Sigmoid colon (tissue), 7 donors: ENCODE results near the gene MAU2. TPM values are rescaled to one million over a fixed set of nuclear protein-coding genes. Genes with fewer than 3 reads are reported as not detected.
A peak's percentile ranks its signal among the peaks of the same experiment; 100 is the strongest.

Experiments
- DNase-seq: peaks from one replicate; pipeline ENCODE4 v3.0.0-alpha.2; 2019
- H3K27ac ChIP-seq, 4 donors: fragments of 200-600 bp; sonication (generic); one replicate each; pipeline ENCODE4 v1.5.1; 2016 to 2019; ENCODE audit warnings: mild to moderate bottlenecking in 1 of 4
- H3K27me3 ChIP-seq, 3 donors: fragments of 200-600 bp; sonication (generic); one replicate each; pipeline ENCODE4 v1.5.1; 2019; ENCODE audit warnings: mild to moderate bottlenecking in 1 of 3
- H3K36me3 ChIP-seq, 4 donors: fragments of 200-600 bp; sonication (generic); one replicate each; pipeline ENCODE4 v1.5.1; 2016 to 2019
- H3K4me1 ChIP-seq, 4 donors: fragments of 200-600 bp; sonication (generic); one replicate each; pipeline ENCODE4 v1.5.1; 2017 to 2019
- H3K4me3 ChIP-seq, 4 donors: fragments of 200-600 bp; sonication (generic); one replicate each; pipeline ENCODE4 v1.5.1; 2017 to 2019; ENCODE audit warnings: mild to moderate bottlenecking in 2 of 4, moderate library complexity in 1 of 4
- H3K9me3 ChIP-seq, 4 donors: fragments of 200-600 bp in 3 of 4; sonication (generic) in 3 of 4; one replicate each; pipeline versions ENCODE4 v1.5.1 to v1.6.1; 2013 to 2019
- CTCF ChIP-seq, 4 experiments: fragments of 450-650 bp in 3 of 4; fragments of 200-600 bp in 1 of 4; IDR thresholded peaks; one replicate each; pipeline ENCODE4 v1.5.1; 2016 to 2019; ENCODE audit warnings: antibody characterized with exemption in 4 of 4, mild to moderate bottlenecking in 3 of 4, moderate library complexity in 2 of 4
- EP300 ChIP-seq, 4 donors: sonication (generic); formaldehyde crosslinking; IDR thresholded peaks; one replicate each; pipeline ENCODE4 v1.6.1; 2017; ENCODE audit warnings: antibody characterized with exemption in 4 of 4
- POLR2A ChIP-seq, 2 donors: fragments of 450-650 bp; IDR thresholded peaks; one replicate each; pipeline ENCODE4 v1.6.1; 2016; ENCODE audit warnings: antibody characterized with exemption in 2 of 2, mild to moderate bottlenecking in 2 of 2, moderate library complexity in 2 of 2
- POLR2AphosphoS5 ChIP-seq, 4 donors: sonication (generic); formaldehyde crosslinking; IDR thresholded peaks; one replicate each; pipeline ENCODE4 v1.6.1; 2017; ENCODE audit warnings: antibody characterized with exemption in 4 of 4
- WGBS, 2 donors: extraction: QIAGEN DNeasy Blood & Tissue Kit; methylation state at CpG; one replicate each; pipeline ENCODE4 v1.1.7; 2013; 5-methylcytosine and 5-hydroxymethylcytosine counted together
- intact Hi-C: fragments of 100-400 bp; cut with DNase I; formaldehyde crosslinking; loops from one replicate; pipeline ENCODE4 v1.15.1; 2023
- polyA plus RNA-seq, 3 donors: library from polyadenylated mRNA; stranded (reverse); fragments of 200-250 nt; gene quantifications; one replicate each; pipeline ENCODE4 v1.2.3, GENCODE V29; 2013
- total RNA-seq, 4 donors: library from RNA; depleted of rRNA; stranded (reverse); fragments of >200 nt; gene quantifications; one replicate each; pipeline ENCODE4 v1.1.0, GENCODE V29; 2016
- donor health status: healthy with polysubstance abuse.
- donor health status: Bipolar disorder and iron deficiency.
- donor health status: healthy.

The MAU2 gene
- total and polyA plus RNA-seq, 7 donors = 7.8 to 94.4 (median 33.3) TPM

- H3K27ac ChIP-seq = no peak overlapping the region
- H3K4me1 ChIP-seq = no peaks in the 10 kb centered on the region
- peaks cover 71 to 100% (median 86%) of the 10 kb centered on the region in 4 donors for H3K36me3 ChIP-seq
- TF ChIP-seq POLR2AphosphoS5 (IDR thresholded peaks at IDR 0.05) = no peak
- peak in 1 of 4 experiments; percentile 18 for TF ChIP-seq CTCF (IDR thresholded peaks at IDR 0.05)
- H3K27me3 ChIP-seq = no peaks in the 10 kb centered on the region
- no peak for DNase-seq
- 69 to 79% methylated on average over 7 of the region's 7 CpGs for WGBS, 2 donors
- H3K9me3 ChIP-seq = no peaks in the 10 kb centered on the region
- intact Hi-C loops = loop anchor here (10.0 kb wide), 1 partner anchor 198 kb away; no protein-coding TSS in a partner anchor
- H3K4me3 ChIP-seq = no peak overlapping the region
Observed at GRCh38 chr19:19343016-19343362, 22.4 kb downstream of the MAU2 start.

- TF ChIP-seq POLR2AphosphoS5 (IDR thresholded peaks at IDR 0.05) (no peak), POLR2A (IDR thresholded peaks at IDR 0.05) (no peak), CTCF (IDR thresholded peaks at IDR 0.05) (no peak), EP300 (IDR thresholded peaks at IDR 0.05) (no peak)
- Histone ChIP-seq H3K36me3 (peaks cover 64 to 100% (median 86%) of the 10 kb centered on the region in 4 donors), H3K9me3 (no peaks in the 10 kb centered on the region), H3K27ac (no peak overlapping the region), H3K4me3 (no peak overlapping the region), H3K27me3 (no peaks in the 10 kb centered on the region), H3K4me1 (no peaks in the 10 kb centered on the region)
- WGBS, 2 donors = 89 to 90% methylated on average over 14 of the region's 14 CpGs
- intact Hi-C loops = loop anchor here (10.0 kb wide), 1 partner anchor 199 kb away; no protein-coding TSS in a partner anchor
- DNase-seq = no peak
Observed at GRCh38 chr19:19343762-19344161, 23.1 kb downstream of the MAU2 start.

GRCh38 chr19:19345232-19345631, 24.6 kb downstream of the MAU2 start:
- Histone ChIP-seq H3K9me3 (no peaks in the 10 kb centered on the region), H3K27ac (no peak overlapping the region), H3K27me3 (no peaks in the 10 kb centered on the region), H3K4me3 (no peak overlapping the region), H3K36me3 (peaks cover 67 to 100% (median 85%) of the 10 kb centered on the region in 4 donors), H3K4me1 (no peaks in the 10 kb centered on the region)
- intact Hi-C loops = loop anchor here (10.0 kb wide), 1 partner anchor 200 kb away; no protein-coding TSS in a partner anchor
- no peak for TF ChIP-seq POLR2AphosphoS5 (IDR thresholded peaks at IDR 0.05)
- no peak for TF ChIP-seq POLR2A (IDR thresholded peaks at IDR 0.05)
- TF ChIP-seq CTCF (IDR thresholded peaks at IDR 0.05) = no peak
- TF ChIP-seq EP300 (IDR thresholded peaks at IDR 0.05) = no peak
- 91 to 94% methylated on average over 21 of the region's 21 CpGs for WGBS, 2 donors
- no peak for DNase-seq

- H3K27me3 ChIP-seq = no peaks in the 10 kb centered on the region
- intact Hi-C loops = loop anchor here (10.0 kb wide), 1 partner anchor 201 kb away; no protein-coding TSS in a partner anchor
- TF ChIP-seq POLR2A (IDR thresholded peaks at IDR 0.05) (no peak), EP300 (IDR thresholded peaks at IDR 0.05) (no peak), CTCF (IDR thresholded peaks at IDR 0.05) (no peak), POLR2AphosphoS5 (IDR thresholded peaks at IDR 0.05) (no peak)
- no peak overlapping the region for H3K4me3 ChIP-seq
- H3K27ac ChIP-seq = no peak overlapping the region
- H3K4me1 ChIP-seq = no peaks in the 10 kb centered on the region
- peaks cover 62 to 100% (median 80%) of the 10 kb centered on the region in 4 donors for H3K36me3 ChIP-seq
- 94 to 95% methylated on average over 11 of the region's 11 CpGs for WGBS, 2 donors
- DNase-seq = no peak
- no peaks in the 10 kb centered on the region for H3K9me3 ChIP-seq
Observed at GRCh38 chr19:19345970-19346369, 25.3 kb downstream of the MAU2 start.
